Stimulated activated CD4-positive, alpha-beta T cell treated with anti-CD3 and anti-CD28 coated beads, Interleukin-15, amount 100 ng/mL, for 48 hours (primary cell): ENCODE data around the gene PARP8.

Source experiments
- DNase-seq, 2 donors: peaks; one replicate each; pipeline ENCODE4 v3.0.0-alpha.2; 2020; ENCODE audit warnings: low read depth in 2 of 2

PARP8 gene

GRCh38 chr5:50725800-50726474, 59.5 kb downstream of the PARP8 start:
- no peak for DNase-seq

GRCh38 chr5:50726475-50727148, 60.2 kb downstream of the PARP8 start:
- no peak for DNase-seq

GRCh38 chr5:50727149-50727496, 60.7 kb downstream of the PARP8 start:
- DNase-seq, result no peak

GRCh38 chr5:50727845-50728244, 61.4 kb downstream of the PARP8 start:
- DNase-seq, result no peak

GRCh38 chr5:50730336-50730735, 63.9 kb downstream of the PARP8 start:
- no peak for DNase-seq

GRCh38 chr5:50730841-50731240, 64.4 kb downstream of the PARP8 start:
- DNase-seq, result no peak

- DNase-seq, result no peak
Measured at GRCh38 chr5:50733741-50734140, 67.3 kb downstream of the PARP8 start.

GRCh38 chr5:50738864-50739263, 72.4 kb downstream of the PARP8 start:
- DNase-seq, result no peak

- DNase-seq, result no peak
Measured at GRCh38 chr5:50740832-50741231, 74.4 kb downstream of the PARP8 start.

- DNase-seq, result no peak
Measured at GRCh38 chr5:50744776-50745175, 78.3 kb downstream of the PARP8 start.

- DNase-seq, result no peak
Measured at GRCh38 chr5:50745221-50745910, 78.9 kb downstream of the PARP8 start.

- DNase-seq, result no peak
Measured at GRCh38 chr5:50749181-50749580, 82.7 kb downstream of the PARP8 start.

GRCh38 chr5:50749873-50750272, 83.4 kb downstream of the PARP8 start:
- no peak for DNase-seq

GRCh38 chr5:50751064-50751657, 84.7 kb downstream of the PARP8 start:
- no peak for DNase-seq

- DNase-seq, result no peak
Measured at GRCh38 chr5:50752800-50753199, 86.4 kb downstream of the PARP8 start.

- DNase-seq, result no peak
Measured at GRCh38 chr5:50759526-50760270, 93.3 kb downstream of the PARP8 start.

GRCh38 chr5:50763351-50763750, 96.9 kb downstream of the PARP8 start:
- no peak for DNase-seq

- no peak for DNase-seq
Measured at GRCh38 chr5:50763846-50764245, 97.4 kb downstream of the PARP8 start.

- DNase-seq, result no peak
Measured at GRCh38 chr5:50766042-50766441, 99.6 kb downstream of the PARP8 start.

- no peak for DNase-seq
Measured at GRCh38 chr5:50766462-50766861, 100.0 kb downstream of the PARP8 start.

GRCh38 chr5:50766967-50767366, 100.5 kb downstream of the PARP8 start:
- DNase-seq, result no peak

GRCh38 chr5:50767588-50767987, 101.2 kb downstream of the PARP8 start:
- no peak for DNase-seq
